WI38 (cell line): ENCODE data around the gene TSHZ2.

Experiments
- H3K4me3 ChIP-seq: 2 replicates; pipeline ENCODE4 v1.5.1; 2011; ENCODE audit warnings: low read depth, mild to moderate bottlenecking, control low read depth, low read length
- CTCF ChIP-seq: IDR thresholded peaks from 2 replicates; pipeline ENCODE4 v1.5.1; 2012; ENCODE audit warnings: low read depth, mild to moderate bottlenecking, control low read depth, low read length

Gene TSHZ2

GRCh38 chr20:53349730-53350129 is 377.6 kb downstream of the TSHZ2 start:
- no peak for TF ChIP-seq CTCF
- no peak overlapping the region for H3K4me3 ChIP-seq

- no peak overlapping the region for H3K4me3 ChIP-seq
- TF ChIP-seq CTCF = no peak
Measured at GRCh38 chr20:53352727-53353440, 380.7 kb downstream of the TSHZ2 start.

- no peak overlapping the region for H3K4me3 ChIP-seq
- no peak for TF ChIP-seq CTCF
Measured at GRCh38 chr20:53354314-53354713, 382.2 kb downstream of the TSHZ2 start.

- TF ChIP-seq CTCF = no peak
- no peak overlapping the region for H3K4me3 ChIP-seq
Measured at GRCh38 chr20:53355790-53356189, 383.6 kb downstream of the TSHZ2 start.

- no peak overlapping the region for H3K4me3 ChIP-seq
- no peak for TF ChIP-seq CTCF
Measured at GRCh38 chr20:53359425-53359824, 387.3 kb downstream of the TSHZ2 start.

- no peak for TF ChIP-seq CTCF
- H3K4me3 ChIP-seq = no peak overlapping the region
Measured at GRCh38 chr20:53360852-53361251, 388.7 kb downstream of the TSHZ2 start.

GRCh38 chr20:53362736-53363135 is 390.6 kb downstream of the TSHZ2 start:
- no peak for TF ChIP-seq CTCF
- H3K4me3 ChIP-seq = no peak overlapping the region
